Posterior vena cava (tissue), 2 donors: Measurements from ENCODE around the gene OASL. TPM values are rescaled to one million over a fixed set of nuclear protein-coding genes. Genes with fewer than 3 reads are reported as not detected.
"Not testable (repeated sequence)": the region's sequence is repeated elsewhere in the genome, so short reads cannot be mapped to it uniquely, and the experiment has no call there.

Experiments
- DNase-seq: peaks from one replicate; pipeline ENCODE4 v3.0.0-alpha.2; 2020; ENCODE audit warnings: low spot score
- intact Hi-C, 2 donors: fragments of 100-400 bp; cut with DNase I; formaldehyde crosslinking; loops; one replicate each; pipeline versions ENCODE4 v1.14.1 to v1.14.2; 2022 to 2023
- total RNA-seq, 2 donors: library from RNA; stranded (reverse); fragmentation: NEBNext Ultra II Directional; extraction: Animal tissue kit (Norgen Biotek cat#: 25700); gene quantifications; one replicate each; pipeline ENCODE4 v1.2.1, GENCODE V29; 2021
- donor health status: DM: yes; HTN: yes; CAD: no.
- donor health status: DM: yes; HTN: yes; CAD: no.

The OASL gene
- total RNA-seq, 2 donors from 2014 or later: 0.42 to 1.4 TPM

- intact Hi-C loops: no loop called here
- DNase-seq: no peak
These were observed 22.8 kb upstream of the OASL start for GRCh38 chr12:121061831-121062230.

GRCh38 chr12:121060149-121061001 lies 21.3 kb upstream of the OASL start:
- DNase-seq: no peak
- intact Hi-C loops: no loop called here

DNA sequence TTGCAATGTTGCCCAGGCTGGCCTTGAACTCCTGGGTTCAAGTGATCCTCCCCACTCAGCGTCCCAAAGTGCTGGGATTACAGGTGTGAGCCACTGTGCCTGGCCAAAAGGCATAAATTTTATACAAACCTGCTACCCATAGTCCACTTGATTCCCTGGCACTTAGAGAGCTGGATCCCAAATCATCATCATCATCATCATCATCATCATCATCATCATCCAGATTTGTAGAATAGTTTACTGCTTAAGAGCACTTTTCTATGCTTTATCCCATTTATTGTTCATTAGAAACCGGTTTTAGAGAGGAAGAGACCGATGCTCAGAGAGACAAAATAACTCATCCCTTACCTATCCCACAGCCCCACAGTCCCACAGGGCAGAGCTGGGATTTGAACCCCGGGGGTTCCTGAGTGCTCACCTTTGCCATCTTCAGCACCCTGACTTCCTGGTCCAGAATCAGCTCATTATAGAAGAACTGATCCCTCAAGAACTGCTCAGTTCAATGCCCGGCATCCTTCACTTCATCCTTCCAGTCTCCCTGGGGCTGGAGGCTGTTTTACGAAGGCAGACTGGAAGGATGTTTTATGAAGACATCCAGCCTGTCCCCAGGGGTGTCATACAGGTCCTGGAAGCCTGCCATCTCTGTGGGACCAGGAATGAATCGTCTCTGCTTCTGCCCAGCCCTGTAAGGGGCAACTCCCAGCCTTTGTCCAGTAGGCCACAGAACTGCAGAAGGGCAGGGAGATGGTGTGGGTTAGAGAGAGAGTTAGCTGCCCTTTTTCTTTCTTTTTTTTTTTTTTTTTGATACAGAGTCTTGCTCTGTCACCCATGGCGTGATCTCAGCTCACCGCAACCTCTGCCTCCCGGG lies 20.2 kb upstream of the OASL start:
- intact Hi-C loops: no loop called here
- DNase-seq: no peak

DNA sequence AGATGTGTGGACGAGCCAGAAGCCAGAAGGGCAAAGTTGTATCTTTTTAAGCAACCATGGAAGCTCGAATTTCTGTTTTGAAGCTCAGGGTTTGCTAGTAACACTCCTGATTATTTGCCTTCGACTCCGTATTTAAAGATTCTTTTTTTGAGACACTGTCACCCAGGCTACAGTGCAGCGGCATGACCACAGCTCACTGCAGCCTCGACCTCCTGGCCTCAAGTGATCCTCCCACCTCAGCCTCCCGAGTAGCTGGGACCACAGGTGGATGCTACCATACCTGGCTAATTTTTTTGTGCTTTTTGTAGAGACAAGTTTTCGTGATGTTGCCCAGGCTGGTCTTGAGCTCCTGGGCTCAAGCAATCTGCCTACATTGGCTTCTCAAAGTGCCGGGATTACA lies 18.7 kb upstream of the OASL start:
- DNase-seq: no peak
- intact Hi-C loops: no loop called here

DNA sequence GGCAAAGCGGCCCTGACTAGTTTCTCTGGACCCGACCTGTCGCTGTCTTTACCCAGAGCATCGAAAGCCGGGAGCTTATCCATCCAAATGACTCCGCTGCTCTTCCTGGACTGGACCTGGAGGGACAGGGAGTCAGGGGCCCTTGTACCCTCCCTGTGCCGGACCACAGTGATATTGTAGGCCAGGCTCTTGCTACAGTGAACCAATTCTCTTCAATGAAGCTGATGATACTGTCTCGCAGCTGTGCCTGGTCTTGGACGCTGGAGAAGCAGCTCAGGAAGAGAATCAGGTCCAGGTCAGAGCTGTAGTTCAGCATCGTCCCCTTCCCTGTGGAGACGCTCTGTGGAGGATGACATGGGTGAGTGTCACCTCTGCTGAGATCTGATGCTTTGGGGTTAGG lies 14.7 kb upstream of the OASL start:
- DNase-seq: no peak
- intact Hi-C loops: no loop called here

DNA sequence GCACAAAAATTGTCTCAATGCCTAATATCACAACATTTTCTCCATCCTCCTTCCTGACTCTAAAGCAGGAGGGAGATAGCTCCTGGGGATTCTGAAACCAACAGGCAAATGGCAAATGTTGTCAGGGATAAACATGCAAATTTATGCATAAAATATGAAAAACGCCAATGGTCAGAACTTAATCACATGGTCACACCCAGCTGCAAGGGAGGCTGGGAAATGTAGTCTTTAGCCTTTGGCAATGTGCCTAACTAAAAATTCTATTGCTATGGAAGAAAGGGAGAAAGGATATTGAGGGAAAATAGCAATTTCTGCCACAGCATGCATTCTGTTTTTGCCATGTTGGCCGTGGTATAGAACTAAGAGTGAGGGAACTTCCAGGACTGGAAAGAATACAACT lies 11.7 kb upstream of the OASL start:
- intact Hi-C loops: no loop called here
- DNase-seq: no peak

DNA sequence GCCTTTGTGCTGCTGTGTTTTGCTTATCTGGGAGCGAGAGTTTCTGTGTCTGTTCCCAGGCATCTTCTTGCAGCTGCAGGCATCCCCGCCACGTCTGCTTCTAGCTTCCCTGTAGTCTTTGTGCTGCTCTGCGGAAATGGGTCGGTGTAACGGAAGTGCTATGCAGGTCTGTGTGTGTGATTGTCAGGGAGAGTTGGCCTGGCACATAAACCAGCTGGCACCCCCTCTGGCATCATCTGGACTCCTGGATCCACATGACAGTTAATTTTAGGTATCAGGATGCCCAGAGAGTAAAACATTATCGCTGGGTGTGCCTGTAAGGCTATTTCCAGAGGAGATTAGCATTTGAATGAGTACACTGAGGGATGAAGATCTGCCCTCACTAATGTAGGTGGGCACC lies 9.4 kb upstream of the OASL start:
- DNase-seq: no peak
- intact Hi-C loops: loop anchor here in 1 of 2 donors (5.0 kb wide), 1 partner anchor 411 kb away; no protein-coding TSS in a partner anchor

DNA sequence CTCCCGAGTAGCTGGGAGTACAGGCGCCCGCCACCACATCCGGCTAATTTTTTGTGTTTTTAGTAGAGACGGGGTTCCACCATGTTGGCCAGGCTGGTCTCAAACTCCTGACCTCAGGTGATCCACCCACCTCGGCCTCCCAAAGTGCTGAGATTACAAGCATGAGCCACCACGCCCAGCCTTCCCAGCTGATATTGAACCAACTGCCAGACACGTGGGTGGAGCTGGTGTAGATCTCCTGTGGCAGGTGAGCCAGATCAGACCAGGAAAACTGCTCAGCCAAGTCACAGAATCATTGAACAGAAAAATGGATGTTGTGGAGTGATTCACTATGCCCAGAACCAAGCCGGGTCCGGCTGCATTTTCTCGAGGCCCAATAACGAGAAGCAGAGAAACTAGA lies 8.4 kb upstream of the OASL start:
- DNase-seq: not testable (repeated sequence)
- intact Hi-C loops: loop anchor here in 1 of 2 donors (5.0 kb wide), 1 partner anchor 410 kb away; no protein-coding TSS in a partner anchor

- intact Hi-C loops: no loop called here
These were observed 4.0 kb upstream of the OASL start for GRCh38 chr12:121043067-121043466.

GRCh38 chr12:121036810-121037326 lies 2.2 kb downstream of the OASL start:
- intact Hi-C loops: no loop called here
- DNase-seq: peak; percentile 5

More at GRCh38 chr12:121043067-121043466, 4.0 kb upstream of the OASL start:
- DNase-seq: no peak

DNA sequence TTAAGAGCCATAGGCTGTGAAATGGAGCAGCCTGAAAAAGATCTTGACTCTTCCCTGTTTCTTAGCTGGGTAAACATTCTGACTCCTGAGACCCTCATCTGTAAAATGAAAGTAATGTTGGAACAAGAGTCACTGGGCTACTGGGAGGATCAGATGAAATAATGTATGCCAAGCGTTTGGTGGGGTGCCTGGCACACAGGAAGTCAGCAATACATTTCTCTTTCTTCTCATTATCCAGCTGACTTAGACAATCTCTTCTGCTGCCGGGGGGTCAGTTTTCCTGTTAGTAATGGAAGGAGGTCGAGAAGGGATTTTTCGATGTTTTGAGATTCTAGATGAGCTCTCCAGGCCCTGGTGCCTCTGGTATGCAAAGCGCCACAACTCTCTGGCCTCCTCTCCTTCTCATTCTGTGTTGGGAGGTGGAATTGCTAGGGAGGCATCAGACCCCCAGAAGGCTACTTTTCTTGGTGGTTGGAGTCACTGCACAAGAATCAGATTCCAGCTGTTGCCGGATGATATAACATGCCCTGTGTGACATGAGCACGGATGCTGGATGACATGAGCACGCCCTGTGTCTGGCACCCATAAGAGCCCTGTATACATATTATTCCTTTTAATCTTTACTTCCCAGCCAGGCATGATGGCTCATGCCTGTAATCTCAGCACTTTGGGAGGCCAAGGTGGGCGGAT lies 4.3 kb downstream of the OASL start:
- intact Hi-C loops: no loop called here
- peak; percentile 17 for DNase-seq

GRCh38 chr12:121033625-121034349 lies 5.3 kb downstream of the OASL start:
- peak; percentile 72 for DNase-seq
- intact Hi-C loops: no loop called here

GRCh38 chr12:121030576-121031212 lies 8.4 kb downstream of the OASL start:
- peak; percentile 29 for DNase-seq
- intact Hi-C loops: no loop called here

GRCh38 chr12:121026274-121027045 lies 12.6 kb downstream of the OASL start:
- intact Hi-C loops: no loop called here
- peak; percentile 26 for DNase-seq

DNA sequence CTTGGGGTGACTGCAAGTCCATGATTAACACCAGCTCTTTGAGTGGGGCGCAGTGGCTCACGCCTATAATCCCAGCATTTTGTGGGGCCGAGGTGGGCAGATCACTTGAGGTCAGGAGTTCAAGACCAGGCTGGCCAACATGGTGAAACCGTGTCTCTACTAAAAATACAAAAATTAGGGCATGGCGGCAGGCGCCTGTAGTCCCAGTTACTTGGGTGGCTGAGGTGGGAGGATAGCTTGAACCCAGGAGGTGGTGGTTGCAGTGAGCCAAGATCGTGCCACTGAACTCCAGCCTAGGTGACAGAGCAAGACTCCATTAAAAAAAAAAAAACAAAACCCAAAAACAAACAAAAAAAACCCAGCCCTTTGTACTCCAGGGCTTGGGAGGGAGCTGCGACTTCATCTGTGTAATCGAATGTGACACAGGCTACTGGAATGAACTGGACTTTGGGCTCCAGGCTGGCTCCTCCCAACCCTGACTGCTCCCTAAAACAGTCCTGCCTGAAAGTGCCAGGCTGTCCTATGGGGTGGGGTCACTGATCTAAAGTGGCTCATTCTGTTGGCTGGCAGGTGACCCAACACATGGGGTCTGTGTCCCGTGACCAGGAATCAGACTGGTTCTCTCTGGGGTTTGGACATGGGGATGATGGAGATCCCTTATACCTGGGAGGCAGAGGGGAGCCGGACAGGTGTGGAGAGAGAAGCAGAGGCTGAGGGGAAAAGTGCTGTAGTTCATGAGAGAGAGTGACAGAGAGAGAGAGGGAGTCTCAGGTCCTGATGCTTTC lies 13.4 kb downstream of the OASL start:
- intact Hi-C loops: no loop called here
- DNase-seq: peak; percentile 24

- intact Hi-C loops: no loop called here
- peak; percentile 32 for DNase-seq
These were observed 15.2 kb downstream of the OASL start for GRCh38 chr12:121023799-121024198.

GRCh38 chr12:121022713-121023112 lies 16.3 kb downstream of the OASL start:
- no peak for DNase-seq
- intact Hi-C loops: no loop called here
